A673 (cell line): ENCODE data around the gene SRD5A3. TPM values are rescaled to one million over a fixed set of nuclear protein-coding genes. Genes with fewer than 3 reads are reported as not detected.

Source experiments
- BruUV-seq: library from RNA; stranded (reverse); fragments of 400-500 nt; replicated peaks from 2 replicates; lab custom pipeline; 2021; lab: Mats Ljungman, UMichigan
- CTCF ChIA-PET: fragments of 300-600 bp; sonication (Branson Sonifier 250); formaldehyde crosslinking; loops from one replicate; lab custom pipeline; 2022; ENCODE audit warnings: antibody characterized with exemption; lab: Charles Lee
- POLR2A ChIA-PET: fragments of 300-600 bp; sonication (Branson Sonifier 250); formaldehyde crosslinking; loops from one replicate; lab custom pipeline; 2022; ENCODE audit warnings: antibody characterized with exemption; ENCODE audit not compliant: low non-redundant PET; lab: Charles Lee
- DNase-seq: peaks from one replicate; pipeline ENCODE4 v3.0.0-alpha.2; 2015; ENCODE audit warnings: low spot score
- H3K27ac ChIP-seq: fragments of 200-600 bp; sonication (generic); 2 replicates; pipeline ENCODE4 v1.5.1; 2016; ENCODE audit warnings: mixed run types, low read depth, mild to moderate bottlenecking, mixed read lengths, antibody characterized with exemption, low read length; ENCODE audit not compliant: poor library complexity, severe bottlenecking
- H3K27me3 ChIP-seq: fragments of 200-600 bp; sonication (generic); replicated peaks from 2 replicates; pipeline ENCODE4 v1.6.1; 2017; ENCODE audit warnings: mixed run types, low read depth, mild to moderate bottlenecking, mixed read lengths, antibody characterized with exemption, low read length; ENCODE audit not compliant: insufficient read depth, poor library complexity
- H3K36me3 ChIP-seq: fragments of 200-600 bp; sonication (generic); 2 replicates; pipeline ENCODE4 v1.6.1; 2016; ENCODE audit warnings: mixed run types, mild to moderate bottlenecking, mixed read lengths, antibody characterized with exemption, low read length; ENCODE audit not compliant: insufficient read depth, poor library complexity, severe bottlenecking
- H3K4me1 ChIP-seq: fragments of 200-600 bp; sonication (generic); 2 replicates; pipeline ENCODE4 v1.6.1; 2017; ENCODE audit warnings: mixed run types, mild to moderate bottlenecking, mixed read lengths, antibody characterized with exemption, low read length; ENCODE audit not compliant: insufficient read depth, poor library complexity, severe bottlenecking
- H3K4me3 ChIP-seq: fragments of 200-600 bp; sonication (generic); 2 replicates; pipeline ENCODE4 v1.5.1; 2016; ENCODE audit warnings: low read depth, mixed run types, mild to moderate bottlenecking, mixed read lengths, low read length; ENCODE audit not compliant: poor library complexity, severe bottlenecking
- H3K9me3 ChIP-seq: fragments of 200-600 bp; sonication (generic); 2 replicates; pipeline ENCODE4 v1.6.1; 2016; ENCODE audit warnings: mixed run types, low read depth, mild to moderate bottlenecking, mixed read lengths, antibody characterized with exemption, low read length; ENCODE audit not compliant: poor library complexity, severe bottlenecking
- CTCF ChIP-seq: fragments of 300-800, 200-600 bp; sonication (generic); conservative IDR thresholded peaks from 2 replicates; pipeline ENCODE4 v1.5.1; 2017; ENCODE audit warnings: low read depth, mild to moderate bottlenecking, antibody characterized with exemption, low read length, moderate library complexity, mixed read lengths
- EZH2 ChIP-seq: fragments of 200-600 bp; sonication (generic); IDR thresholded peaks from 2 replicates; pipeline ENCODE4 v1.6.1; 2017; ENCODE audit warnings: borderline replicate concordance, low read depth, mild to moderate bottlenecking, mixed read lengths, antibody characterized with exemption, low read length; ENCODE audit not compliant: poor library complexity, severe bottlenecking
- intact Hi-C: fragments of 100-400 bp; cut with micrococcal nuclease; formaldehyde crosslinking; loops from one replicate; pipeline ENCODE4 v1.10.0; 2022; ENCODE audit not compliant: unreplicated experiment
- total RNA-seq: library from RNA; stranded (reverse); gene quantifications from 2 replicates; pipeline ENCODE4 v1.2.3, GENCODE V29; 2021

The SRD5A3 gene
- total RNA-seq, 1 experiment from 2014 or later: 48.1 TPM

- Histone ChIP-seq H3K27me3 (no peaks in the 10 kb centered on the region), H3K4me3 (no peak overlapping the region), H3K9me3 (no peaks in the 10 kb centered on the region), H3K4me1 (peaks cover 6% of the 10 kb centered on the region), H3K36me3 (no peaks in the 10 kb centered on the region), H3K27ac (no peak overlapping the region)
- TF ChIP-seq CTCF (peak; percentile 58), EZH2 (no peak)
- CTCF ChIA-PET: interaction anchor here (1.0 kb wide), 1 partner anchor 350 kb away, joined by 6 read pairs; no protein-coding TSS in a partner anchor
- POLR2A ChIA-PET: no interaction called here
- peak; percentile 83 for DNase-seq
- BruUV-seq: no TSS peak
- intact Hi-C loops: loop anchor here (2.0 to 5.0 kb wide), 2 partner anchors 324 to 351 kb away; no protein-coding TSS in a partner anchor
These were observed 24.3 kb upstream of the SRD5A3 start for GRCh38 chr4:55321707-55322264.

GRCh38 chr4:55323375-55323774 is 22.7 kb upstream of the SRD5A3 start:
- Histone ChIP-seq H3K4me3 (no peak overlapping the region), H3K36me3 (no peaks in the 10 kb centered on the region), H3K27ac (no peak overlapping the region), H3K9me3 (no peaks in the 10 kb centered on the region), H3K27me3 (no peaks in the 10 kb centered on the region), H3K4me1 (peaks cover 6% of the 10 kb centered on the region)
- no TSS peak for BruUV-seq
- ChIA-PET POLR2A (no interaction called here), CTCF (interaction anchor here (0.8 kb wide), 1 partner anchor 352 kb away, joined by 3 read pairs; no protein-coding TSS in a partner anchor)
- no peak for TF ChIP-seq CTCF
- TF ChIP-seq EZH2: no peak
- peak; percentile 52 for DNase-seq
- intact Hi-C loops: loop anchor here (5.0 kb wide), 1 partner anchor 326 kb away; no protein-coding TSS in a partner anchor

- H3K27ac ChIP-seq: no peak overlapping the region
- H3K4me1 ChIP-seq: peaks cover 6% of the 10 kb centered on the region
- ChIA-PET CTCF (no interaction called here), POLR2A (no interaction called here)
- H3K4me3 ChIP-seq: no peak overlapping the region
- no peak for TF ChIP-seq EZH2
- no peak for TF ChIP-seq CTCF
- H3K9me3 ChIP-seq: no peaks in the 10 kb centered on the region
- DNase-seq: no peak
- no TSS peak for BruUV-seq
- intact Hi-C loops: no loop called here
- no peaks in the 10 kb centered on the region for H3K27me3 ChIP-seq
- no peaks in the 10 kb centered on the region for H3K36me3 ChIP-seq
These were observed 19.4 kb upstream of the SRD5A3 start for GRCh38 chr4:55326629-55327028.
